ENCODE data around the gene GTF2H4. TPM values are rescaled to one million over a fixed set of nuclear protein-coding genes. Genes with fewer than 3 reads are reported as not detected.
A peak's percentile ranks its signal among the peaks of the same experiment; 100 is the strongest.

Gene GTF2H4
- total and polyA plus RNA-seq, 2 experiments from 2014 or later, result 20.7 to 25.8 TPM

DNA sequence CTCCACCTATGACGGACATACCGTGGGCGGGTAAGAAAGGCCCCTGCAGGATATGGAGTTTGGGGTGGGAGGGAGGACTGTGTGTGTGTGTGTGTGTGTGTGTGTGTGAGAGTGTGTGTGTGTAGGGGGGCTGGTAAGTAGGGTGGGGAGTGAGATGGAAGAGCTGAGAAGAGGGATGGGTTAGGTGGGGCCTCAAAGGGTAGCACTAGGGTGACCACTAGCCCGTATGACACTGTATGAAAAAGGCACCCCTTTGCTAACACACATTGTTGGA is 16.6 kb upstream of the GTF2H4 start:
- no peak for DNase-seq (ENCODE audit: low read depth in 1 of 2, low spot score in 1 of 2)
- peaks cover 8% of the 10 kb centered on the region for H3K4me1 ChIP-seq (ENCODE audit: low read depth)
- no peak for TF ChIP-seq CTCF (IDR thresholded peaks at IDR 0.05; ENCODE audit: low read depth, low read length)
- no peak overlapping the region for H3K27ac ChIP-seq
- peaks cover 20% of the 10 kb centered on the region for H3K36me3 ChIP-seq
- no peaks in the 10 kb centered on the region for H3K9me3 ChIP-seq (ENCODE audit: low read depth)
- no peaks in the 10 kb centered on the region for H3K27me3 ChIP-seq
- no peak overlapping the region for H3K4me3 ChIP-seq

GRCh38 chr6:30891816-30892538 is 16.0 kb upstream of the GTF2H4 start:
- Histone ChIP-seq H3K27ac (no peak overlapping the region), H3K4me1 (ENCODE audit: low read depth) (peaks cover 2% of the 10 kb centered on the region), H3K36me3 (peaks cover 20% of the 10 kb centered on the region), H3K4me3 (no peak overlapping the region), H3K9me3 (ENCODE audit: low read depth) (no peaks in the 10 kb centered on the region), H3K27me3 (no peaks in the 10 kb centered on the region)
- no peak for DNase-seq (ENCODE audit: low read depth in 1 of 2, low spot score in 1 of 2)
- TF ChIP-seq CTCF (IDR thresholded peaks at IDR 0.05; ENCODE audit: low read depth, low read length), result no peak

DNA sequence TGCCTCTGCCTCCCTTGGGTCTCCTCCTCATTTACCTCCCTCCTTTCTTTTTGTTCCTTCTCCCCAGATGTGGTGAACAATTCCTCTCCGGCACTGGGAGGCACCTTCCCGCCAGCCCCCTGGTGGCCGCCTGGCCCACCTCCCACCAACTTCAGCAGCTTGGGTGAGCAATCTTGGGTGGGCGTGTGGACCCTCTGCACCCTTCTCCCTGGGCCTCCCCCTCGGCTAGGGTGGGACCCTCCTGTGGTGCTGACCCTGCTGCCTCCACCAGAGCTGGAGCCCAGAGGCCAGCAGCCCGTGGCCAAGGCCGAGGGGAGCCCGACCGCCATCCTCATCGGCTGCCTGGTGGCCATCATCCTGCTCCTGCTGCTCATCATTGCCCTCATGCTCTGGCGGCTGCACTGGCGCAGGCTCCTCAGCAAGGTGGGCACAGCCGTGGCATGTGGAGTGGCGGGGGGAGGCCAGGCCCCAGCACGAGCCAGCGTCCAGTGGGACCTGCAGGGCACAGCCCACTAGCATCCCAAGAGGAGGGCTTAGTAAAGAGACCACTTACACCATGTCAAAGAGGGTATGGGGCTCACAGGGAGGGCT is 14.9 kb upstream of the GTF2H4 start:
- DNase-seq (ENCODE audit: low read depth in 1 of 2, low spot score in 1 of 2), result no peak
- peaks cover 28% of the 10 kb centered on the region for H3K36me3 ChIP-seq
- TF ChIP-seq CTCF (IDR thresholded peaks at IDR 0.05; ENCODE audit: low read depth, low read length), result peak; percentile 21
- no peaks in the 10 kb centered on the region for H3K27me3 ChIP-seq
- no peak overlapping the region for H3K4me3 ChIP-seq
- no peak overlapping the region for H3K27ac ChIP-seq
- H3K4me1 ChIP-seq (ENCODE audit: low read depth), result no peaks in the 10 kb centered on the region
- H3K9me3 ChIP-seq (ENCODE audit: low read depth), result no peaks in the 10 kb centered on the region

GRCh38 chr6:30893666-30894065 is 14.3 kb upstream of the GTF2H4 start:
- TF ChIP-seq CTCF (IDR thresholded peaks at IDR 0.05; ENCODE audit: low read depth, low read length), result no peak
- DNase-seq (ENCODE audit: low read depth in 1 of 2, low spot score in 1 of 2), result no peak
- Histone ChIP-seq H3K27me3 (no peaks in the 10 kb centered on the region), H3K9me3 (ENCODE audit: low read depth) (no peaks in the 10 kb centered on the region), H3K4me3 (no peak overlapping the region), H3K4me1 (ENCODE audit: low read depth) (no peaks in the 10 kb centered on the region), H3K27ac (no peak overlapping the region), H3K36me3 (peaks cover 31% of the 10 kb centered on the region)

DNA sequence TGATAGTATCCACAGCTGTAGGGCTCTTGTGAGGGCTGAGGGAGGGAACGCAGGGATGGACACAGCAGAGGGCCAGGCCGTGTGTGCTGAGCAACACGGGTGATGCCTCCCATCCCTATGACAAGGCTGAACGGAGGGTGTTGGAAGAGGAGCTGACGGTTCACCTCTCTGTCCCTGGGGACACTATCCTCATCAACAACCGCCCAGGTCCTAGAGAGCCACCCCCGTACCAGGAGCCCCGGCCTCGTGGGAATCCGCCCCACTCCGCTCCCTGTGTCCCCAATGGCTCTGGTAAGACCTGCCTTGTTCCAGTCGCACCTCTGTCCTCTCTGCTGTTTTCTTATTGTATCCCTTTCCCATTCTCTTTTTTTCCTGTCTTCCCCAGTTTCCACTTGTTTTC is 13.6 kb upstream of the GTF2H4 start:
- TF ChIP-seq CTCF (IDR thresholded peaks at IDR 0.05; ENCODE audit: low read depth, low read length), result no peak
- no peaks in the 10 kb centered on the region for H3K4me1 ChIP-seq (ENCODE audit: low read depth)
- no peak overlapping the region for H3K27ac ChIP-seq
- H3K36me3 ChIP-seq, result peaks cover 35% of the 10 kb centered on the region
- no peaks in the 10 kb centered on the region for H3K9me3 ChIP-seq (ENCODE audit: low read depth)
- H3K27me3 ChIP-seq, result no peaks in the 10 kb centered on the region
- no peak for DNase-seq (ENCODE audit: low read depth in 1 of 2, low spot score in 1 of 2)
- H3K4me3 ChIP-seq, result no peak overlapping the region

Measured in cardiac muscle cell (in vitro differentiated cells and primary cell).